Endodermal cell (in vitro differentiated cells): Measurements from ENCODE around the gene SETX. TPM values are rescaled to one million over a fixed set of nuclear protein-coding genes. Genes with fewer than 3 reads are reported as not detected.

Experiments
- DNase-seq: peaks from one replicate; pipeline ENCODE4 v3.0.0-alpha.2; 2017
- H3K27ac ChIP-seq: 2 replicates; pipeline ENCODE4 v1.5.1; 2013; ENCODE audit warnings: mild to moderate bottlenecking, low read depth, low read length, moderate library complexity
- H3K27me3 ChIP-seq: 2 replicates; pipeline ENCODE4 v1.6.1; 2013; ENCODE audit warnings: mild to moderate bottlenecking, low read length, moderate library complexity; ENCODE audit not compliant: insufficient read depth, control insufficient read depth, poor library complexity, severe bottlenecking
- H3K36me3 ChIP-seq: 2 replicates; pipeline ENCODE4 v1.7.0; 2013; ENCODE audit warnings: mild to moderate bottlenecking, low read length, moderate library complexity; ENCODE audit not compliant: control insufficient read depth, insufficient read depth
- H3K4me1 ChIP-seq: one replicate; pipeline ENCODE4 v1.7.0; 2013; ENCODE audit warnings: low read length; ENCODE audit not compliant: control insufficient read depth, insufficient read depth
- H3K4me3 ChIP-seq: 2 replicates; pipeline ENCODE4 v1.5.1; 2013; ENCODE audit warnings: mild to moderate bottlenecking, low read length, moderate library complexity
- H3K9ac ChIP-seq: 2 replicates; pipeline ENCODE4 v1.6.1; 2013; ENCODE audit warnings: mild to moderate bottlenecking, low read length, moderate library complexity; ENCODE audit not compliant: poor library complexity, severe bottlenecking; ENCODE audit errors: extremely low read depth
- H3K9me3 ChIP-seq: 2 replicates; pipeline ENCODE4 v1.6.1; 2013; ENCODE audit warnings: mild to moderate bottlenecking, low read length, moderate library complexity; ENCODE audit not compliant: control insufficient read depth
- H3K27ac Mint-ChIP-seq: 2 replicates; pipeline ENCODE4 v1.8.0; 2020; ENCODE audit warnings: mixed read lengths
- H3K27me3 Mint-ChIP-seq: 2 replicates; pipeline ENCODE4 v1.8.0; 2021; ENCODE audit warnings: mild to moderate bottlenecking, mixed read lengths; ENCODE audit not compliant: insufficient read depth
- H3K36me3 Mint-ChIP-seq: 2 replicates; pipeline ENCODE4 v1.8.0; 2020; ENCODE audit warnings: low read depth, mixed read lengths
- H3K4me1 Mint-ChIP-seq: 2 replicates; pipeline ENCODE4 v1.8.0; 2020; ENCODE audit warnings: mixed read lengths
- H3K4me3 Mint-ChIP-seq: 2 replicates; pipeline ENCODE4 v1.8.0; 2020; ENCODE audit warnings: mild to moderate bottlenecking, moderate library complexity, mixed read lengths
- H3K9me3 Mint-ChIP-seq: 2 replicates; pipeline ENCODE4 v1.8.0; 2020; ENCODE audit warnings: mild to moderate bottlenecking, mixed read lengths
- CTCF ChIP-seq: fragments of 200-600 bp; sonication (generic); conservative IDR thresholded peaks from 2 replicates; pipeline ENCODE4 v1.5.0; 2021; ENCODE audit warnings: antibody characterized with exemption, mild to moderate bottlenecking
- WGBS, 2 experiments: methylation state at CpG; one replicate each; pipeline versions ENCODE4 v1.1.5 to v1.1.7; 2013; ENCODE audit warnings: missing lambda C conversion rate in 2 of 2, mixed read lengths in 1 of 2; ENCODE audit not compliant: insufficient coverage in 1 of 2, insufficient read length in 1 of 2; 5-methylcytosine and 5-hydroxymethylcytosine counted together
- total RNA-seq, 2 donors: library from RNA; stranded (reverse); fragmentation: NEBNext Ultra II Directional in 1 of 2; extraction: Animal tissue kit (Norgen Biotek cat#: 25700) in 1 of 2; gene quantifications; 2 replicates in 1 of 2; 3 replicates in 1 of 2; pipeline ENCODE4 v1.2.1, GENCODE V29; 2021

Gene SETX
- total RNA-seq, 2 donors from 2014 or later: 40.0 to 53.3 TPM

- no peaks in the 10 kb centered on the region for H3K4me1 Mint-ChIP-seq
- WGBS, 2 experiments: 59 to 66% methylated on average over 9 to 19 of the region's 19 CpGs
These were observed 118.7 kb downstream of the SETX start for GRCh38 chr9:132235894-132236661.

GRCh38 chr9:132235125-132235524, 119.7 kb downstream of the SETX start:
- peak; percentile 37 for DNase-seq
- Histone ChIP-seq H3K27me3 (peaks cover 19% of the 10 kb centered on the region), H3K27ac (no peak overlapping the region), H3K4me1 (no peaks in the 10 kb centered on the region), H3K36me3 (no peaks in the 10 kb centered on the region), H3K9me3 (no peaks in the 10 kb centered on the region), H3K9ac (no peak overlapping the region), H3K4me3 (no peak overlapping the region)
- no peak overlapping the region for H3K27ac Mint-ChIP-seq
- WGBS, 2 experiments: 90 to 92% methylated on average over 8 to 9 of the region's 9 CpGs
- no peaks in the 10 kb centered on the region for H3K4me1 Mint-ChIP-seq
- no peaks in the 10 kb centered on the region for H3K36me3 Mint-ChIP-seq
- no peak overlapping the region for H3K4me3 Mint-ChIP-seq
- TF ChIP-seq CTCF: no peak
- no peaks in the 10 kb centered on the region for H3K9me3 Mint-ChIP-seq
- H3K27me3 Mint-ChIP-seq: peaks cover 18% of the 10 kb centered on the region

More at GRCh38 chr9:132235894-132236661, 118.7 kb downstream of the SETX start:
- peak; percentile 97 for DNase-seq
- Mint-ChIP-seq H3K27me3 (peaks cover 20% of the 10 kb centered on the region), H3K9me3 (no peaks in the 10 kb centered on the region), H3K36me3 (no peaks in the 10 kb centered on the region), H3K27ac (no peak overlapping the region), H3K4me3 (no peak overlapping the region)
- Histone ChIP-seq H3K9ac (no peak overlapping the region), H3K4me1 (no peaks in the 10 kb centered on the region), H3K4me3 (no peak overlapping the region), H3K36me3 (no peaks in the 10 kb centered on the region), H3K9me3 (no peaks in the 10 kb centered on the region), H3K27me3 (peaks cover 26% of the 10 kb centered on the region), H3K27ac (no peak overlapping the region)
- peak; percentile 97 for TF ChIP-seq CTCF

- H3K9me3 Mint-ChIP-seq: no peaks in the 10 kb centered on the region
- no peak for DNase-seq
- Histone ChIP-seq H3K4me1 (no peaks in the 10 kb centered on the region), H3K9me3 (no peaks in the 10 kb centered on the region), H3K27ac (no peak overlapping the region), H3K4me3 (no peak overlapping the region), H3K27me3 (peaks cover 13% of the 10 kb centered on the region), H3K36me3 (no peaks in the 10 kb centered on the region), H3K9ac (no peak overlapping the region)
- H3K36me3 Mint-ChIP-seq: no peaks in the 10 kb centered on the region
- H3K27me3 Mint-ChIP-seq: peaks cover 13% of the 10 kb centered on the region
- no peak overlapping the region for H3K27ac Mint-ChIP-seq
- TF ChIP-seq CTCF: no peak
- WGBS, 2 experiments: 89% methylated on average over 5 to 12 of the region's 12 CpGs
- no peaks in the 10 kb centered on the region for H3K4me1 Mint-ChIP-seq
- H3K4me3 Mint-ChIP-seq: no peak overlapping the region
These were observed 120.3 kb downstream of the SETX start for GRCh38 chr9:132234535-132234934.
